NCI-H2107 treated with DMSO at 0.1 percent for 48 hours (cell line): Measurements from ENCODE around the gene AP3S1.

Experiments
- DNase-seq: peaks from one replicate; lab custom pipeline; 2025; ENCODE audit not compliant: unreplicated experiment; lab: John Stamatoyannopoulos, UW

AP3S1 gene

GRCh38 chr5:115934388-115934974 lies 92.7 kb downstream of the AP3S1 start:
- DNase-seq, result no peak

- no peak for DNase-seq
These were observed 94.3 kb downstream of the AP3S1 start for GRCh38 chr5:115936031-115936430.

- DNase-seq, result no peak
These were observed 97.3 kb downstream of the AP3S1 start for GRCh38 chr5:115939059-115939458.

- no peak for DNase-seq
These were observed 98.5 kb downstream of the AP3S1 start for GRCh38 chr5:115940080-115940810.

- no peak for DNase-seq
These were observed 99.4 kb downstream of the AP3S1 start for GRCh38 chr5:115941051-115941675.

- DNase-seq, result no peak
These were observed 102.8 kb downstream of the AP3S1 start for GRCh38 chr5:115944501-115944900.

GRCh38 chr5:115946655-115947054 lies 104.9 kb downstream of the AP3S1 start:
- DNase-seq, result no peak

GRCh38 chr5:115947260-115947659 lies 105.5 kb downstream of the AP3S1 start:
- no peak for DNase-seq

GRCh38 chr5:115948091-115948534 lies 106.4 kb downstream of the AP3S1 start:
- DNase-seq, result no peak

- no peak for DNase-seq
These were observed 107.4 kb downstream of the AP3S1 start for GRCh38 chr5:115949096-115949495.

GRCh38 chr5:115952588-115952987 lies 110.9 kb downstream of the AP3S1 start:
- no peak for DNase-seq

- DNase-seq, result no peak
These were observed 112.4 kb downstream of the AP3S1 start for GRCh38 chr5:115954144-115954543.

GRCh38 chr5:115956957-115957356 lies 115.2 kb downstream of the AP3S1 start:
- no peak for DNase-seq

GRCh38 chr5:115961381-115962238 lies 119.9 kb downstream of the AP3S1 start:
- DNase-seq, result no peak

GRCh38 chr5:115962239-115962564 lies 120.5 kb downstream of the AP3S1 start, which contains the start of gene LVRN:
Gene LVRN, plus strand, starts transcription at chr5:115962475. Its CDS starts 143 bp downstream, at chr5:115962618.
- no peak for DNase-seq

- no peak for DNase-seq
These were observed 121.0 kb downstream of the AP3S1 start for GRCh38 chr5:115962565-115963402.

- DNase-seq, result no peak
These were observed 121.8 kb downstream of the AP3S1 start for GRCh38 chr5:115963566-115963965.
